ENCODE measurements around the gene CLASP1.
"Not testable (repeated sequence)": the region's sequence is repeated elsewhere in the genome, so short reads cannot be mapped to it uniquely, and the experiment has no call there.

The CLASP1 gene

DNA sequence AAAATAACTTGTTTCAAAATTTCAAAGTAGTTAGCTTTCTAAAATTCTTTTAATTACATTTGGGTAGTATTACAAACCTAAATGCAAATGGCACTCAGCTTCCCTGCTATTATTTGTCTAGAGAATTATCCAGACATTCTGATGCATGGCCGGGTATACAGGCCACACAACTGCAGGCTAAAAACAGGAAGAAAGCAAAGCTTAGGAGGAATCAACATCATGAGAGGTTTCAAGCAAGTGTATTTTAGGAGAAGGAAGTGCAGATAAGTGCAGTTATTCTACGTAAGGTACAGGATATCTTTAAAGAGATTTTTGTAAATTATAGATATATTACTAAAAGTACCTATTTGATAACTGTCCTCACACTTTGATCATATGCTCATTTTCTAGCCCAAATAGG lies 165.4 kb downstream of the CLASP1 start:
- Mint-ChIP-seq H3K4me3 (no peak overlapping the region), H3K36me3 (ENCODE audit: low read depth) (peaks cover 17% of the 10 kb centered on the region), H3K4me1 (ENCODE audit: low read depth) (peaks cover 14% of the 10 kb centered on the region), H3K27me3 (no peaks in the 10 kb centered on the region), H3K27ac (peak overlapping the region; percentile 76), H3K9me3 (no peaks in the 10 kb centered on the region)

DNA sequence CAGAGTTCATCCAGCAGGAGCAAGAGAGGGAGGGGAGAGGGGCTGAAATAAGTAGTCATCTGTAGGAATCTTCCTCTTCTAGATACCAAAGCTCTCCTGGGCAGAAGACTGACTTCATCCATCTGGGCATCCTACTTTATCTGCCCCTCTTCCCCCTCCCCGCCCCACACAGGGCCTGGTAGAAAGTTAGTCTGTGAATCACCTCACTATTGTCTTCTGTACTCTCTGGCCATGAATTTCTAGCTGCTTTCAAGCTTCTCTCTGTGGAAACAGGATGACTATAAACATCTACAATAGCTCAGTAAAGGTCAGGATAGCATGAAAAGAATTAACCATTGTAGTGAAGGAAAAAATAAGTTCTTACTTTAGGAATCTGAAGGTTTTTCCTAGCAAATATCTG lies 166.2 kb downstream of the CLASP1 start:
- Mint-ChIP-seq H3K4me3 (no peak overlapping the region), H3K27ac (no peak overlapping the region), H3K27me3 (no peaks in the 10 kb centered on the region), H3K36me3 (ENCODE audit: low read depth) (peaks cover 17% of the 10 kb centered on the region), H3K9me3 (no peaks in the 10 kb centered on the region), H3K4me1 (ENCODE audit: low read depth) (peaks cover 15% of the 10 kb centered on the region)

DNA sequence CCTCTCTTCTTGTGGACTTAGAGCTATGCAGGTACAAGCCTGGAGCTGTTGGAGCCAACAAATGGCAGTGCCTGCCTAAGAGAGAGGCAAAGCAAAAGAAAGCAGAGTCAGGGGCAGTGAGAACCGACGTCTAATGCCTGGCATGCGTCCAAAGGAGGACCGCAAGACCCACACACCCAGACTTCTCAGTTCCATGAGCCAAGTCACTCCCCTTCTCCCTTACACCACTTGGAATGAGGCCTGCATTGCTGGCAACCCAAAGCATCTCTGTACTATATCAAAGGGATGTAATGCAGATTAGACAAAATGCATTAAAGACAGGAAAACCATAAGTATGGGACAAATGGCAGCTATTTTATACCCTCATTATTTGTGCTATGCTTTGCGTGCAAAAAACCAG lies 168.4 kb downstream of the CLASP1 start:
- H3K4me1 Mint-ChIP-seq (ENCODE audit: low read depth): peaks cover 27% of the 10 kb centered on the region
- no peak overlapping the region for H3K4me3 Mint-ChIP-seq
- H3K27me3 Mint-ChIP-seq: no peaks in the 10 kb centered on the region
- no peak overlapping the region for H3K27ac Mint-ChIP-seq
- no peaks in the 10 kb centered on the region for H3K9me3 Mint-ChIP-seq
- peaks cover 17% of the 10 kb centered on the region for H3K36me3 Mint-ChIP-seq (ENCODE audit: low read depth)

DNA sequence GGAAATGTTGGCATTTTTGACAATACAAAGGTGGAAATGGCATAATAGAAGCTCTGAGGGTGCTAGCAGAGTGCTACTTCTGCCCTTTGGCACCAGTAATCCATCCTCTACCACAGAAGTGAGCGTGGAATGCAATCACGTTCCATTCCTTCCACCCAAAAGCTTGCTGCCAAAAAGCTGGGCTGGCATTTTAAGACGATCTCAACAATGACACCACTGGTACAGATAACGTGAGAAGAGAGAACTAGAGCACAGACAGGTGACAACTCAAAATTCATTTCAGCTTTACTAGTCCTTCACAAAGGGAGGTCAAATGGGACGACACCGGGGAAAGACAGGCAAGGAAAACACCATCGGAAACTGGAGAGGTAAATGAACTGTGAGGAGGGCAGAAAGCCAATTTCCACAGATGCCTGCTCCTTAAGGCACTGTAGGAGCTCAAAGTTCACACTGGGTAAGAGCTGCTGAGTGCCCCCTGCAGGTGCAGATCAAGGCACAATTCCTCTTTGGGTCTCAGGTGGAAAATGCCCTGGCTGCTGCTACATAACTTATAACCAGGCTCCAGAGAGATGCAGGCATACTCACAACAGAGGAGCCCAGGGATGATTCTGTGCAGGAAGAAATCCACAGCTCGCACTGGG lies 169.3 kb downstream of the CLASP1 start:
- H3K27ac Mint-ChIP-seq: no peak overlapping the region
- no peak overlapping the region for H3K4me3 Mint-ChIP-seq
- peaks cover 17% of the 10 kb centered on the region for H3K36me3 Mint-ChIP-seq (ENCODE audit: low read depth)
- no peaks in the 10 kb centered on the region for H3K27me3 Mint-ChIP-seq
- no peaks in the 10 kb centered on the region for H3K9me3 Mint-ChIP-seq
- H3K4me1 Mint-ChIP-seq (ENCODE audit: low read depth): peaks cover 30% of the 10 kb centered on the region

DNA sequence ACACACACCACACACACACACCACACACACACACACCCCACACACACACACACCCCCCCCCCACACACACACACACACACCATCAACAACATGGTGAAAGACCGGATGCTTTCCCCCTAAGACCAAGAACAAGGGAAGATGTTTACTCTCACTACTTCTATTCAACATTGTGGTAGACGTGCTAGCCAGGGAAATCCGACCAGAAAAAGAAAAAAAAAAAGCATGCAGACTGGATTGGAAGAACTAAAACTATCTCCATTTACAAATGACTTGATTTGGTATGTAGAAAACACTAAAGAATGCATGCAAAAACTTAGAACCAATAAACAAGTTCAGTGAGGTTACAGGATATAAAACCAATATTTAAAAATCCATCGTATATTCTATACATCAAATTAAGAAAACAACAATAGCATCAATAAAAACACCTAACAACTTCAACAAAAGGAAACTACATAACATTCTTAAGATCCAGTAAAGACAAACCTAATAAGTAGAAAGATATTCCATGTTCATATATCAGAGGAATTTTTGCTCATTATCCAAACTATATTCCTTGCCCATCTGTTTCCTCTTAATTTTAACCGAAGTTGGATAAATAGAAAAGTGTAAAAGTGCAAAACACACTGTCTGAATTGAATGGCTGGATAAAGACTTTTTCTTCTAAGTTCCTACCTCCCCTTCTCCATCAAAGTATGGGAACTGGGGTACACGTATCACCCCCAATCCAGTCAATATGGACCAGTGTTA lies 170.1 kb downstream of the CLASP1 start:
- Mint-ChIP-seq H3K9me3 (no peaks in the 10 kb centered on the region), H3K4me3 (no peak overlapping the region), H3K27ac (peak overlapping the region; percentile 85), H3K4me1 (ENCODE audit: low read depth) (peaks cover 22% of the 10 kb centered on the region), H3K36me3 (ENCODE audit: low read depth) (peaks cover 10% of the 10 kb centered on the region), H3K27me3 (no peaks in the 10 kb centered on the region)

DNA sequence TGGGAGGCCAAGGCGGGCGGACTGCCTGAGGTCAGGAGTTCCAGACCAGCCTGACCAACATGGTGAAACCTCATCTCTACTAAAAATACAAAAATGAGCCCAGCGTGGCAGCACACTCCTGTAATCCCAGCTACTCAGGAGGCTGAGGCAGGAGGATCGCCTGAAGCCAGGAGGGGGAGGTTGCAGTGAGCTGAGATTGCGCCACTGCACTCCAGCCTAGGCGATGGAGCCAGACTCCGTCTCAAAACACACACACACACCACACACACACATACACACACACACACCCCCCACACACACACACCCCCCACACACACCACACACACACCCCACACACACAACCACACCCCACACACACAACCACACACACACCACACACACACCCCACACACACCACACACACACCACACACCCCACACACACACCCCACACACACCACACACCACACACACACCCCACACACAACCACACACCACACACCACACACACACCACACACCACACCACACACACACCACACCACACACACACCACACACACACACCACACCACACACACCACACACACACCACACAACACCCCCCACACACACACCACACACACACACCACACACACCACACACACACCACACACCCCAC lies 170.8 kb downstream of the CLASP1 start:
- H3K27ac Mint-ChIP-seq; H3K27me3 Mint-ChIP-seq; H3K9me3 Mint-ChIP-seq; H3K36me3 Mint-ChIP-seq (ENCODE audit: low read depth); H3K4me3 Mint-ChIP-seq: not testable (repeated sequence)
- peaks cover 23% of the 10 kb centered on the region for H3K4me1 Mint-ChIP-seq (ENCODE audit: low read depth)

DNA sequence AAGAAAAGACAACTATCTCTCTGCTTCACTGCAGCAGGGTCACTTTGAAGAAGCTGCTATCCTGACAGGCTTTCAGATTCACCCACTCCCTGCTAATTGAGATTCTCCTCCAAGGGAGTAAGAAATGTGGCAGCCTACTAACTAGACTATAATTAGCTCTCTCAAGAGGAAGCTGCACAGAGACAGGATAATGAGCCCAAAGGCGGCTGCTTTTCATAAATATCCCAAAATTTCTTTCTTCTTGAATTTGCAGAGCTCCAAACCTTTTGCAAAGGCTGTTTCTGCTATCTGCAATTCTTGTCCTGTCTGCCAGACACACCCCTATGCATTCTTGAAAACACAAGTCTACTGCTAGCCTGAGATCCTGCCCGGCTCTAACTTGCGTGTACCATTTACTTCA lies 172.6 kb downstream of the CLASP1 start:
- Mint-ChIP-seq H3K27ac (peak overlapping the region; percentile 46), H3K4me3 (no peak overlapping the region), H3K9me3 (no peaks in the 10 kb centered on the region), H3K4me1 (ENCODE audit: low read depth) (peaks cover 33% of the 10 kb centered on the region), H3K27me3 (no peaks in the 10 kb centered on the region), H3K36me3 (ENCODE audit: low read depth) (peaks cover 15% of the 10 kb centered on the region)

DNA sequence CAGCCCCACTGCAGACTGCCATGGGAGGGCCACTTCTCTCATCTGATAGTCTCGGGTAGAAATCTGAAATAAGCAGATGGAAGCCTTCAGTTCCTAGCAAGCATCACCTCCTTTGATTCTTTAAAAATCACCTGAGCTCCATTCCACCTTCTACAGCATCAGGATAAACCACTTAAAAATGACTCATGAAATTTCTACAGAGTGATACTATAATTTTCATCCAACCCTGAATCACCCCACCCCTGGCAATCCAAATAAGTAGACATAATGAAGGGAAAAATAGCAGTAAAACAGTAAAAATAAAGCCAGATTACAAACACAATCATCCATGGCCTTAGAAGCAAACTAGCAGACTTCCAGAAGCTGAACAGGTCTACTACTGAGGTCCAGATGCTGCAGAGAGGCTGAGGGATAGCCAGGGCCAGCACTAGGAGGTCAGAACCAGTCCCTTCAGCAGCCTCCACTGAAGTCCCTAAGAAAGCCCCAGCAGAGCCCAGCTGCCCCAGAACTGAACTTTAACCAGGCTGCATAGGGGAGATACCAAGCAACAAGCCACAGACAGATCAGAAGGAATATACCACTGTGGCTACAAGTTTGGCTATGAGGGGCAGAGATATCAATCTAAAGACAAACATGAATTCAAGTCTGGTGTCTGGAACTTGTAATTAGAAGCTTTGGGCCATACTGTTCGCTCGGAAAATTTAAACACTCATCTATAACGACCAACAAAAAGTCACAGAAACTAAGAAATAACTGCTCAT lies 173.3 kb downstream of the CLASP1 start:
- peaks cover 33% of the 10 kb centered on the region for H3K4me1 Mint-ChIP-seq (ENCODE audit: low read depth)
- no peaks in the 10 kb centered on the region for H3K27me3 Mint-ChIP-seq
- H3K36me3 Mint-ChIP-seq (ENCODE audit: low read depth): peaks cover 18% of the 10 kb centered on the region
- H3K27ac Mint-ChIP-seq: peak overlapping the region; percentile 46
- H3K4me3 Mint-ChIP-seq: no peak overlapping the region
- no peaks in the 10 kb centered on the region for H3K9me3 Mint-ChIP-seq

DNA sequence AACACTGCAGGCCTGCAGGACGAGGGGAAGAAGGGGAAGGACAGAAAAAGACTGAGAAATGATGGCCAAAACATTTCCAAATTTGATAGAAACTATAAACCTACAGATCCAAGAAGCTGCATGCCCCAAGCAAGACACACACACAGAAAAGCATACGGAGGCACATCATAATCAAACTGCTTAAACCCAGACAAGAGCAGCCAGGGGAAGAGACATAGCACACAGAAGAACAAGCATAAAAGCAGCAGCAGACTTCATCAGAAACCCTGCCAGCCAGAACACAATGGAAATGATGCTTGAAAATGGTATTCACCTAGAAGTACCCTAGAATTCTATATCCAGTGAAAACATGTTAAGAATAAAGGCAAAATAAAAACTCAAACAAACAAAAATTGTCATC lies 175.8 kb downstream of the CLASP1 start:
- H3K27me3 Mint-ChIP-seq: no peaks in the 10 kb centered on the region
- no peak overlapping the region for H3K27ac Mint-ChIP-seq
- H3K9me3 Mint-ChIP-seq: no peaks in the 10 kb centered on the region
- H3K4me3 Mint-ChIP-seq: no peak overlapping the region
- peaks cover 29% of the 10 kb centered on the region for H3K4me1 Mint-ChIP-seq (ENCODE audit: low read depth)
- H3K36me3 Mint-ChIP-seq (ENCODE audit: low read depth): peaks cover 36% of the 10 kb centered on the region

DNA sequence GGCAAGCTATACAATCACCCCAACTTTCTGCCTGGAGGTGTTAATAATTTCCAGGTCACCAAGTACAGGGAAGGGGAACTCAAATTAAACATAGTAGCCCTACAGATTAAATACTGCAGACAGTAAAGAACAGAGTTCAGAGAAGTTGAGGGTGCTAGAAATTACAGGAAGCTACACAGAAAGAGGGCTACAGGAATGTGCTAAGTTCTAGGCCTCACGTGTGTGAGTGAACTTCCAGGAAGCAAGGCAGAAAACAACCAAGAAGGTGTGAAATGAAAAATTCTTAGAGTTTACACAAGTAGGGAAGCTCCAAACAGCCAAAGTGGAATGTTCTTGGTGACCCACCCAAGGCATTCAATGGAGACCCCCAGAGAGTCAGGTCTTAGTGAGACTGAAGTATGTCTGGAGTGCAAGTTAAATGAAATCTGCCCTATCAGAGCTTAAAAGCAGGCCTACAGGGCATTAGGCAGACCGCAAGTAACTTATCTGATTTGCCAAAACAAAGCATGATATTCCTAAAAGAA lies 176.7 kb downstream of the CLASP1 start:
- H3K27ac Mint-ChIP-seq: no peak overlapping the region

DNA sequence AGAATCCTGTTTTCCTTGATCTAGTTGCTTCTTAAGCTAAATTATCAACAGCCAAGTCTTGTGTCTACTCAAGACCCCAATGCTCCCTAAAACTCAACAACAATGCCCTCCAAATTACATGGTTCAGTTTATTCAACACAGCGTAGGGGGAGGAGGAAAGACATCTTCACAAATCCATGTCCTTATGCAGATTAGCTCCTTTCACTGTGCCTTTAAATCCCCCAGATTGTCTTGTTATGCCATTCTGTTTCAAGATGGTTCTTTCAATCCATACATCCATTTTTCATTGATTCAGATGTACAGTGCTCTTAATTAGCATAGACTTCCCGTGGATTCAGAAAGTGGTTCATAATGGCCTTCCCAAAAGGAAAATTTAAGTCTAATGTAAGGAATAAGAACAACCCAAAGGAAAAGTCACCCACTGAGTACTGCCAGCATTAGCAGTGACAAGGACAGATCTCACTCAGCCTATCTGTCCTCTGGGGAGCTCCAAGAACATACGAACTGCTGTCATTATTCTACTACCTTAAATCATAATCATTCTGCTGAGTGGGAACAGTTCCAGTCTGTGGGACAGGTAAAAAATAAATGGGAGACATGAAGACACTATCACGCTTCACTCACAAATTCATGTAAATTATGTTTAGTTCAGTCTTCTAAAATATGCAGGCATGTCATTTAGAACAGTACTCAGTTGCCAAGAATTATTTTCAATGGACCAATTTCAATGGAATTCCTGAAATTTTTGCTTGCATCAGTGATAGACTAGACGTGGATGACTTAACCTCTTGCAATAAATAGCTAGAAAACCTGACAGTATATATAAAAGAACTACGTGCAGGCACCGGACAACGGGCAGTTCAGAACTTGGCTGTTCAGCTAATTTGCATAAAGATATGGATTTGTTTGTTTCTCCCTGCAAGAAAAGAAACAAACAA lies 177.5 kb downstream of the CLASP1 start:
- H3K27ac Mint-ChIP-seq: no peak overlapping the region
- no peaks in the 10 kb centered on the region for H3K9me3 Mint-ChIP-seq
- H3K4me1 Mint-ChIP-seq (ENCODE audit: low read depth): peaks cover 29% of the 10 kb centered on the region
- H3K4me3 Mint-ChIP-seq: no peak overlapping the region
- no peaks in the 10 kb centered on the region for H3K27me3 Mint-ChIP-seq
- peaks cover 53% of the 10 kb centered on the region for H3K36me3 Mint-ChIP-seq (ENCODE audit: low read depth)

More for the DNA sequence above, 176.7 kb downstream of the CLASP1 start:
- no peaks in the 10 kb centered on the region for H3K27me3 Mint-ChIP-seq
- no peak overlapping the region for H3K4me3 Mint-ChIP-seq
- H3K36me3 Mint-ChIP-seq (ENCODE audit: low read depth): peaks cover 46% of the 10 kb centered on the region
- H3K9me3 Mint-ChIP-seq: no peaks in the 10 kb centered on the region
- H3K4me1 Mint-ChIP-seq (ENCODE audit: low read depth): peaks cover 32% of the 10 kb centered on the region

DNA sequence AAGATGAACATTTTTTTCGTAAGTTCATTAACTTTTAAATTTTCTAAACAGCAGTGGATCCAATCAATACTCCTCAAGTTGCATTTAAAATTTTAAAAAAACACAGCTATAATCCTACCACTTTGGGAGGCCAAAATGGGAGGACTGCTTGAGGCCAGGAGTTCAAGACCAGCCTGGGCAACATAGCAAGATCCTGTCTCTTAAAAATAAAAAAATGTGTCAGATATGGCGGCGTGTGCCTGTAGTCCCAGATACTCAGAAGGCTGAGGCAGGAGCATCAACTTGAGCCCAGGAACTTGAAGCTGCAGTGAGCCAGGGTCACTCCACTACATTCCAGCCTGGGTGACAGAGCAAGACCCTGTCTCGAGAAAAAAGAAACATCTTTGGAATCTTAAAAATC lies 178.3 kb downstream of the CLASP1 start:
- Mint-ChIP-seq H3K27me3 (no peaks in the 10 kb centered on the region), H3K36me3 (ENCODE audit: low read depth) (peaks cover 59% of the 10 kb centered on the region), H3K4me3 (no peak overlapping the region), H3K9me3 (no peaks in the 10 kb centered on the region), H3K4me1 (ENCODE audit: low read depth) (peaks cover 20% of the 10 kb centered on the region), H3K27ac (no peak overlapping the region)

DNA sequence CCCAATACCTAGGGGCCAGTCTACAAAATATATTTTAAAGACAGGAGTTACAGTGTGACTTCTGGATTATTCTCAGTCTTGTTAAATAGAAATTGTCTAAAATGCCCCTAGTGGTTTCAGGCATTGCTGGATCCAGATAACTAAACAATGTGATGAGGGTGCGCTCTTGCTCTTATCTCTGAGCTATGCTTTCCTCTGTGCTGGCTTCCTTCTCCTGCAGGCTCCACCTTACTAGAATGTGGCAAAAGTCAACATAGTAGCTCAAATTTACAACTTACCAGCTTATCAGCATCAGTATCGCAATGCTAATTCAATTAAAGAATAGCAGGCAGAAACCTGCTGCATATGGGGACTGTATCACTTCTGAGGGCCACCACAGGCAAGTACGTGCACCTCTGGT lies 179.9 kb downstream of the CLASP1 start:
- Mint-ChIP-seq H3K36me3 (ENCODE audit: low read depth) (peaks cover 59% of the 10 kb centered on the region), H3K4me1 (ENCODE audit: low read depth) (peaks cover 17% of the 10 kb centered on the region), H3K27me3 (no peaks in the 10 kb centered on the region), H3K9me3 (no peaks in the 10 kb centered on the region), H3K4me3 (no peak overlapping the region), H3K27ac (no peak overlapping the region)

DNA sequence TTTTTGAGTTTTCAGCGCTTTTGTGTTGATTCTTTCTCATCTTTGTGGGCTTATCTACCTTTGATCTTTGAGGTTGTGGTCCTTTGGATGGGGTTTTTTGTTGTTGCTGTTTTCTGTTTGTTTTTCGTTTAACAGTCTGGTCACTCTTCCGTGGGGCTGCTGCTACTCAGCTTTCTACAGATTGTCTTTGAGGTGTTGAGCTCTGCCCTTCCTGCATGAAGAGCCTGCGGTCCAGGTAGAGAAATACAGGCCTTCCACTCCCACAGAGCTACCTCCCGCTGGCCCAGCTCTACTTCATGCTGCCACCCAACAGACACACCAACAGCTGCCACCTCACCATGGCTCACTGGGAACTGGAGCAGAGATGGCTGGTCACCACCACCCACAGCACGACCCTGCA lies 180.3 kb downstream of the CLASP1 start:
- H3K4me3 Mint-ChIP-seq: no peak overlapping the region
- peaks cover 59% of the 10 kb centered on the region for H3K36me3 Mint-ChIP-seq (ENCODE audit: low read depth)
- no peaks in the 10 kb centered on the region for H3K9me3 Mint-ChIP-seq
- peaks cover 17% of the 10 kb centered on the region for H3K4me1 Mint-ChIP-seq (ENCODE audit: low read depth)
- peak overlapping the region; percentile 26 for H3K27ac Mint-ChIP-seq
- H3K27me3 Mint-ChIP-seq: no peaks in the 10 kb centered on the region
